A673 (cell line): Measurements from ENCODE around the gene FEV. TPM values are rescaled to one million over a fixed set of nuclear protein-coding genes. Genes with fewer than 3 reads are reported as not detected.

Experiments used
- BruUV-seq: library from RNA; stranded (reverse); fragments of 400-500 nt; replicated peaks from 2 replicates; lab custom pipeline; 2021; lab: Mats Ljungman, UMichigan
- CTCF ChIA-PET: fragments of 300-600 bp; sonication (Branson Sonifier 250); formaldehyde crosslinking; loops from one replicate; lab custom pipeline; 2022; ENCODE audit warnings: antibody characterized with exemption; lab: Charles Lee
- POLR2A ChIA-PET: fragments of 300-600 bp; sonication (Branson Sonifier 250); formaldehyde crosslinking; loops from one replicate; lab custom pipeline; 2022; ENCODE audit warnings: antibody characterized with exemption; ENCODE audit not compliant: low non-redundant PET; lab: Charles Lee
- DNase-seq: peaks from one replicate; pipeline ENCODE4 v3.0.0-alpha.2; 2015; ENCODE audit warnings: low spot score
- H3K27ac ChIP-seq: fragments of 200-600 bp; sonication (generic); 2 replicates; pipeline ENCODE4 v1.5.1; 2016; ENCODE audit warnings: mixed run types, low read depth, mild to moderate bottlenecking, mixed read lengths, antibody characterized with exemption, low read length; ENCODE audit not compliant: poor library complexity, severe bottlenecking
- H3K27me3 ChIP-seq: fragments of 200-600 bp; sonication (generic); replicated peaks from 2 replicates; pipeline ENCODE4 v1.6.1; 2017; ENCODE audit warnings: mixed run types, low read depth, mild to moderate bottlenecking, mixed read lengths, antibody characterized with exemption, low read length; ENCODE audit not compliant: insufficient read depth, poor library complexity
- H3K36me3 ChIP-seq: fragments of 200-600 bp; sonication (generic); 2 replicates; pipeline ENCODE4 v1.6.1; 2016; ENCODE audit warnings: mixed run types, mild to moderate bottlenecking, mixed read lengths, antibody characterized with exemption, low read length; ENCODE audit not compliant: insufficient read depth, poor library complexity, severe bottlenecking
- H3K4me1 ChIP-seq: fragments of 200-600 bp; sonication (generic); 2 replicates; pipeline ENCODE4 v1.6.1; 2017; ENCODE audit warnings: mixed run types, mild to moderate bottlenecking, mixed read lengths, antibody characterized with exemption, low read length; ENCODE audit not compliant: insufficient read depth, poor library complexity, severe bottlenecking
- H3K4me3 ChIP-seq: fragments of 200-600 bp; sonication (generic); 2 replicates; pipeline ENCODE4 v1.5.1; 2016; ENCODE audit warnings: low read depth, mixed run types, mild to moderate bottlenecking, mixed read lengths, low read length; ENCODE audit not compliant: poor library complexity, severe bottlenecking
- H3K9me3 ChIP-seq: fragments of 200-600 bp; sonication (generic); 2 replicates; pipeline ENCODE4 v1.6.1; 2016; ENCODE audit warnings: mixed run types, low read depth, mild to moderate bottlenecking, mixed read lengths, antibody characterized with exemption, low read length; ENCODE audit not compliant: poor library complexity, severe bottlenecking
- EZH2 ChIP-seq: fragments of 200-600 bp; sonication (generic); IDR thresholded peaks from 2 replicates; pipeline ENCODE4 v1.6.1; 2017; ENCODE audit warnings: borderline replicate concordance, low read depth, mild to moderate bottlenecking, mixed read lengths, antibody characterized with exemption, low read length; ENCODE audit not compliant: poor library complexity, severe bottlenecking
- intact Hi-C: fragments of 100-400 bp; cut with micrococcal nuclease; formaldehyde crosslinking; loops from one replicate; pipeline ENCODE4 v1.10.0; 2022; ENCODE audit not compliant: unreplicated experiment
- total RNA-seq: library from RNA; stranded (reverse); gene quantifications from 2 replicates; pipeline ENCODE4 v1.2.3, GENCODE V29; 2021
- TF ChIP-seq, protein P1 (sequence below): fragments of 300-800, 200-600 bp; sonication (generic); conservative IDR thresholded peaks from 2 replicates; pipeline ENCODE4 v1.5.1; 2017; ENCODE audit warnings: low read depth, mild to moderate bottlenecking, antibody characterized with exemption, low read length, moderate library complexity, mixed read lengths

Gene FEV
- total RNA-seq, 1 experiment from 2014 or later, result 12.6 TPM

DNA sequence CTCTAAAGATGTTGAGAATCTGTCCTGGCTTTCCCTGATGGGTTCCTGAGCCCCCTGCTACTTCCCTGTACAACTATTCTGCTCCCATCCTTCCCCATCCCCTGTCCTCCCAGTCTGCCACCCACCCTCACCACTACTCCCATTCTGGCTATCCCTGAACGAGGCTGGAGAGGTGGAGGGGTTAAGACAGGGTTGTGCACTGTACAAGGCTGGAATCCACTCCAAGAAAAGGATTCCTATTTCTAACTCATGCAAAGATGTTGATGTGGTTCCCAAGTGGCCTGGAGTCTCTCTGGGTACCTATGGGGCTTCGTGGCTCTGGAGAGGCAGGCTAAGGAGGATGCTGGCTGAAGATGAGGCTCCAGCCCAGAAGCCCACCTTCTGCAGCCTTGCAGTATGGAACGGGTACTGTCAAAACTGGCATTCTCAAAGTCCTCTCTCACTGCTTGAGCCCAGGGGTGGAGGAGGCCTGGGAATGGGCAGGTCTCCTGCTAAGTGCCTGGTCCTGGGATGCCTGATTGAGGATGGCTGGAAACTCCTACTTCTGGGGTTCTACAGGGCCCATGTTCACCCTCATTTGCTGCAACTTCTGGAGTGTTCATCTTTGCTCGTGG, 1.3 kb upstream of the FEV start:
- TSS peak; percentile 33 for BruUV-seq
- peaks cover 50% of the 10 kb centered on the region for H3K27me3 ChIP-seq

DNA sequence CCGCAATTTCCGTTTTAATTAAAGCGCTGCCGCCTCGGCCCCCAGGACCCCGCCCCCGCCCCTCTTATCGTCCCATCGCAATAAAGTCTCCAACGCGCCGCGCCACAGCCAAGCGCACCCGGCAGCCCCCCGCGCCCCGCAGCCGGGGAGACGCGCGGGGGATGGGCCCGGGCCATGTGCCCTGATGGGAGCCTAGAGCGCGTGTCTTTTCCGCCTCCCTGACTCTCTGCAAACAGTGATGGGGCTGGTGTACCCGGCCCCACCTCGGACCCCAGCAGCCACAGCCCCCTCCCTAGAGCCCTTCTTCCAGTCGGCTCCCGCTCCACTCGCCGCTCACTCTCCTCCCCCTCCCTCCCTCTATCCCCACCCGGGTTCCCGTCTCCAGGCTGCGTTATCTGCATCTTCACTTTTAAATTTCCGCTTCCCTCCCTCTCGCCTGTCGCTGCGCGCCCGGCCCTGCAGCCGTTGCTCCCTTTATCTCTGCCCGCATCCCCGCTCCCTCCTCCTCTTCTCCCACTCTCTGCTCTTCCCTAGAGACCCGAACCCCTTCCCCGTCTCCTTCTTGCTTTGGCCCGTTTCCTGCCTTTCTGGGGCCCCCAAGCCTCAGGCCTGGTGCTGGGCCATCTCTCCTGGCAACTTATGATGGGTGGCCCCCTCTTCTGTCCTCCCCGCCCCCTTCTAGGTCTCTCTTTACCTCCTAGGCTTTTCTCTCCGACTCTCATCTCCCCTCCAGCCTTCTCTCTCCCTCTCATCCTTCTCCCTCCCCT, 524 bp upstream of the FEV start:
- Histone ChIP-seq H3K4me1 (peaks cover 14% of the 10 kb centered on the region), H3K27me3 (peaks cover 48% of the 10 kb centered on the region), H3K4me3 (peak overlapping the region; percentile 65), H3K27ac (peak overlapping the region; percentile 82), H3K36me3 (no peaks in the 10 kb centered on the region), H3K9me3 (no peaks in the 10 kb centered on the region)
- ChIA-PET CTCF (interaction anchor here (2.3 kb wide), 1 partner anchor 10 kb away, joined by 7 read pairs; no protein-coding TSS in a partner anchor), POLR2A (interaction anchor here (1.2 kb wide), 1 partner anchor 41 kb away, joined by 10 read pairs; no protein-coding TSS in a partner anchor)
- TF ChIP-seq, protein P1, sequence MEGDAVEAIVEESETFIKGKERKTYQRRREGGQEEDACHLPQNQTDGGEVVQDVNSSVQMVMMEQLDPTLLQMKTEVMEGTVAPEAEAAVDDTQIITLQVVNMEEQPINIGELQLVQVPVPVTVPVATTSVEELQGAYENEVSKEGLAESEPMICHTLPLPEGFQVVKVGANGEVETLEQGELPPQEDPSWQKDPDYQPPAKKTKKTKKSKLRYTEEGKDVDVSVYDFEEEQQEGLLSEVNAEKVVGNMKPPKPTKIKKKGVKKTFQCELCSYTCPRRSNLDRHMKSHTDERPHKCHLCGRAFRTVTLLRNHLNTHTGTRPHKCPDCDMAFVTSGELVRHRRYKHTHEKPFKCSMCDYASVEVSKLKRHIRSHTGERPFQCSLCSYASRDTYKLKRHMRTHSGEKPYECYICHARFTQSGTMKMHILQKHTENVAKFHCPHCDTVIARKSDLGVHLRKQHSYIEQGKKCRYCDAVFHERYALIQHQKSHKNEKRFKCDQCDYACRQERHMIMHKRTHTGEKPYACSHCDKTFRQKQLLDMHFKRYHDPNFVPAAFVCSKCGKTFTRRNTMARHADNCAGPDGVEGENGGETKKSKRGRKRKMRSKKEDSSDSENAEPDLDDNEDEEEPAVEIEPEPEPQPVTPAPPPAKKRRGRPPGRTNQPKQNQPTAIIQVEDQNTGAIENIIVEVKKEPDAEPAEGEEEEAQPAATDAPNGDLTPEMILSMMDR, result no peak
- peak; percentile 33 for TF ChIP-seq EZH2
- intact Hi-C loops, result no loop called here
- no peak for DNase-seq
- BruUV-seq, result no TSS peak

More for the DNA sequence above, 1.3 kb upstream of the FEV start:
- Histone ChIP-seq H3K36me3 (no peaks in the 10 kb centered on the region), H3K4me1 (peaks cover 14% of the 10 kb centered on the region), H3K9me3 (no peaks in the 10 kb centered on the region), H3K27ac (no peak overlapping the region), H3K4me3 (no peak overlapping the region)
- intact Hi-C loops, result no loop called here
- DNase-seq, result no peak
- no peak for TF ChIP-seq EZH2
- TF ChIP-seq, protein P1, result no peak
- POLR2A ChIA-PET, result no interaction called here
- CTCF ChIA-PET, result no interaction called here

DNA sequence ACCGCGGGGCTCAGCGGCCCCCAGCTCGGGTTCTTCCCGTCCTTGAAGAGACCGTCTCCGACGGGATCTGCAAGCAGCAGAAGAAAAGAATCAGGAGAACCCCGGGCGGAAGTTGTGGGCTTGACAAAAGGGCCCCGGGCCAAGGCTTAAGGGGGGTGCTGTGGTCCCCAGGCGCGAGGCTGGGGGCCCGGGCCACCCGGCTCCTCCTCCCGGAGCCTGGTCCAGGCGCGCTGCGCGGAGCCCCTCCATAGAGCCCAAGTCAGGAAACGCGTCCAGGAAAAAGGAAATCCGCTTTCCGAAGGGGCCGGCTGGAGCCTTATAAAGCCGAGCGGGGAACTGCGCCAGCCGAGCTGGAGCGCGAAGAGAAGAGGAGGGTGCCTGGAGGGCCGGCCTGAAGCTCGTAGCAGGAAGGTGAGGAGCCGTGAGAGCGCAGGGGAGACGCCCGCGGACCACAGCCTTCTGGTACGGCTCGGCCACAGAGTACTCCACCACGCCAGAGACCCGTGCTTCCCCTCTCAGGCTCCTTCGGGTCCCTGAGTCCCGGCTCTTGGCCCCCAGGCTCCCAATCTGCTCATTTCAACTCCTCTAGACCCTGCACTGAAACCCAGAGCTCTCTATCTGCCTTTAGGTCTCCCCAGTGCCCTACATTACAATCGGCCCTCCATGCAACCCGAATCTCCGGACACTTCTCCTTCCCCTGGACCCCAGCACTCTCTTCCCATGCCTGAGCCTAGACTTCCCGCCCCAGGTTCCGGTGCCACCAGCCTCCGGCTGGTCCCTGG, 554 bp downstream of the FEV start:
- H3K27me3 ChIP-seq, result peaks cover 48% of the 10 kb centered on the region
- H3K9me3 ChIP-seq, result no peaks in the 10 kb centered on the region
- intact Hi-C loops, result loop anchor here (5.0 kb wide), 2 partner anchors 132 to 173 kb away; no protein-coding TSS in a partner anchor
- H3K4me3 ChIP-seq, result peak overlapping the region; percentile 65
- H3K27ac ChIP-seq, result peak overlapping the region; percentile 82
- peak; percentile 84 for DNase-seq
- BruUV-seq, result no TSS peak
- peaks cover 14% of the 10 kb centered on the region for H3K4me1 ChIP-seq
- H3K36me3 ChIP-seq, result no peaks in the 10 kb centered on the region
- no peak for TF ChIP-seq EZH2
- TF ChIP-seq, protein P1, result no peak
- CTCF ChIA-PET, result interaction anchor here (2.3 kb wide), 1 partner anchor 11 kb away, joined by 7 read pairs; no protein-coding TSS in a partner anchor
- POLR2A ChIA-PET, result interaction anchor here (1.2 kb wide), 1 partner anchor 43 kb away, joined by 10 read pairs; no protein-coding TSS in a partner anchor
